C4-2B (cell line): ENCODE data around the gene MAGI2.

Experiments used
- H3K27ac ChIP-seq: fragments of 450-650 bp; 2 replicates; pipeline ENCODE4 v1.5.1; 2017
- ZFX ChIP-seq: fragments of 450-650 bp; IDR thresholded peaks from 2 replicates; pipeline ENCODE4 v1.6.1; 2017
- TF ChIP-seq, protein P1 (sequence below): fragments of 450-650 bp; conservative IDR thresholded peaks from 2 replicates; pipeline ENCODE4 v1.5.1; 2017; ENCODE audit warnings: mild to moderate bottlenecking

The MAGI2 gene

DNA sequence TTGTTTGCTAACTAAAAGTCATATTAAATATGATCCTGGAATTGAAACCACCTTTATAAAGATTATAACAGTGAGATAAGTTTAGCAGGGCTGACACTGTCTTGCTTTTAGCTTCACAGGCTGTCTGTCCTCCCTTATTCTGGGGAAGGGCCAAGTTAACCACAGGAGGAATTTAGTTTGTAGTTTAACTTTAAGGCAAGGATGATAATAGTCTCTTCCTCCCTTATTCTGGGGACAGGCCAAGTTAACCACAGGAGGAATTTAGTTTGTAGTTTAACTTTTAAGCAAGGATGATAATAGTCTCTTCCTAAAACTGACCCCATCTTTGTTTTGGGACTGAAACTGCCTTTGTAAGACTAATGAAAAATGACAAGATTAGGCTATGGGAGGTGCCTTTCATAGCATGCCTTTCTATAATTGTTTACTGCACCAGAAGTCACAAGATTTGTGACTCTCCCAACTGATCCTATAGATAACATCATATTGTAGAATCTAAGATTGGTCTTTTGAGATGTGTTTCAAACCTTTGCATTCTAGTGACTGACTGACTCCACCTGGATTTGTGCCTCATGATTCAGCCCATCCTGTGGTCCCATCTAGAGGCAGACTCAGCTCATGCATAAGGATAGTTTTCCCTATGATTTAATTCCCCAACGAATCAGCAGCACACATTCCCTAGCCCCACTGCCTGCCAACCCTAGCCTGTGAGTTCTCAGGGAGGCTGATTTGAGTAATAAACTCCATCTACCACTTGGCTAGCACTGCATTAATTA lies 212.0 kb downstream of the MAGI2 start:
- TF ChIP-seq ZFX = no peak
- TF ChIP-seq, protein P1, sequence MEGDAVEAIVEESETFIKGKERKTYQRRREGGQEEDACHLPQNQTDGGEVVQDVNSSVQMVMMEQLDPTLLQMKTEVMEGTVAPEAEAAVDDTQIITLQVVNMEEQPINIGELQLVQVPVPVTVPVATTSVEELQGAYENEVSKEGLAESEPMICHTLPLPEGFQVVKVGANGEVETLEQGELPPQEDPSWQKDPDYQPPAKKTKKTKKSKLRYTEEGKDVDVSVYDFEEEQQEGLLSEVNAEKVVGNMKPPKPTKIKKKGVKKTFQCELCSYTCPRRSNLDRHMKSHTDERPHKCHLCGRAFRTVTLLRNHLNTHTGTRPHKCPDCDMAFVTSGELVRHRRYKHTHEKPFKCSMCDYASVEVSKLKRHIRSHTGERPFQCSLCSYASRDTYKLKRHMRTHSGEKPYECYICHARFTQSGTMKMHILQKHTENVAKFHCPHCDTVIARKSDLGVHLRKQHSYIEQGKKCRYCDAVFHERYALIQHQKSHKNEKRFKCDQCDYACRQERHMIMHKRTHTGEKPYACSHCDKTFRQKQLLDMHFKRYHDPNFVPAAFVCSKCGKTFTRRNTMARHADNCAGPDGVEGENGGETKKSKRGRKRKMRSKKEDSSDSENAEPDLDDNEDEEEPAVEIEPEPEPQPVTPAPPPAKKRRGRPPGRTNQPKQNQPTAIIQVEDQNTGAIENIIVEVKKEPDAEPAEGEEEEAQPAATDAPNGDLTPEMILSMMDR = no peak
- no peak overlapping the region for H3K27ac ChIP-seq

DNA sequence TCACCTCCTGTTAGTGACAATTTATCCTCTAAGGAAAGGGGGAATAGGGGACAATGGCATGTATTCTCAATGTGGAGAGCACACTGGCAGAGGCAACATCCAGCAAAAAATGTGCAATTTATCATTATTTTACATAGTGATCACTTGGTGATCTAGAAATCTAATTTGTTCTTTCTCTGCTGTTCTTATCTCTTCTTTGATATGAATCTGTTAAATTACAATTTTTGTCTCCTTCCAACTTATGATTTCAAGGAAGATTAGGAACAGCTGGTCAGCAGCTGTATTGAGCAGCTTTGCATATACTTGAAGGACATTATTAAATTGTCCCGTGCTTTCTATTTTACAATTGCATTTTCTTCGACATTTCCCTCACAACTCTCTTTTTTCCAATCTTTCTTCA lies 213.1 kb downstream of the MAGI2 start:
- no peak overlapping the region for H3K27ac ChIP-seq
- TF ChIP-seq, protein P1 = no peak
- no peak for TF ChIP-seq ZFX

DNA sequence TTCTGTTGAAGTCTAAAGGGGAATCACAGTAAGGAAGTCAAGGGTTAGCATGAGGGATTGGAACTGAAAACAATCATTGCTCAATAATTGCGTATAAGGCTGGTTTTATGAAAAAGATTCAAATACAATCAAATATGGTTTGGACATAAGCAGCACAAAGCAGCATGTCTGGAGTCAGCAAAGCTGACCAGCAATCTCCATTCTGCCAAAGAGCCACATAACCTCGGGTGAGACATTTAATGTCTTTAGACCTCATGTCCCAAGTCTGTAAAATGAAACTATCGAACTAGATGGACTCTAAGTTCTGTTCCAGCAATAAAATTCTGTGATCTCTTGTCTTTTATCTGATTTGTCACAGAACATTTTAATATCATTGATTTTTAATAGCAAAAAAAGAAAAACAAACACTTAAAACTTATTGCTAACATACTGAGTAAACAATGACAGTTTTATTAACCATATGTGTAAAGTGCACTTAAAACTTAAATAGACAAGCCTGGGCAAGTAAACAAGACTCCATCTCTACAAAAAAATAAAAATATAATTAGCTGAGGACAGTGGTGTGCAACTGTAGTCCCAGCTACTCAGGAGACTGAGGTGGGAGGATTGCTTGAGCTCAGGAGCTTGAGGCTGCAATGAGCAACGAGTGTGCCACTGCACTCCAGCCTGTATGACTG lies 217.0 kb downstream of the MAGI2 start:
- TF ChIP-seq ZFX = no peak
- TF ChIP-seq, protein P1 = no peak
- no peak overlapping the region for H3K27ac ChIP-seq

DNA sequence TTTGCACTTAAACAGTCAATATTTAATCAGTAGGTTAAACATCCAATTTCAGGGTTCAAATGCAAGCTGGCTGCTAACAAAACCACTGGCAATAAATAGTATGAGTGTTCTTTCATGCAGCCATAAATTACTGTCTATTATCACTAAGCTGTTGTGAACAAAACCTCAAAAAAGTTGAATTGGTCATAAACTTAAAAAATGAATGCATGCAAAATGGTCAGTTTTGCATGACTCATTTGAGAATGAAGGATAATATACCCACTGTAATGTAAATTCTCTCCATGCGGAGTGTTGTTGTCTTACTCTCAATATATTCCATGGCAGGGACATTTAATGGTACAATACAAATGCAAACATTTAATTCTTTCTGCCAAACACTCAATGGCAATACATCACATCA lies 226.4 kb downstream of the MAGI2 start:
- no peak overlapping the region for H3K27ac ChIP-seq
- TF ChIP-seq, protein P1 = no peak
- no peak for TF ChIP-seq ZFX

DNA sequence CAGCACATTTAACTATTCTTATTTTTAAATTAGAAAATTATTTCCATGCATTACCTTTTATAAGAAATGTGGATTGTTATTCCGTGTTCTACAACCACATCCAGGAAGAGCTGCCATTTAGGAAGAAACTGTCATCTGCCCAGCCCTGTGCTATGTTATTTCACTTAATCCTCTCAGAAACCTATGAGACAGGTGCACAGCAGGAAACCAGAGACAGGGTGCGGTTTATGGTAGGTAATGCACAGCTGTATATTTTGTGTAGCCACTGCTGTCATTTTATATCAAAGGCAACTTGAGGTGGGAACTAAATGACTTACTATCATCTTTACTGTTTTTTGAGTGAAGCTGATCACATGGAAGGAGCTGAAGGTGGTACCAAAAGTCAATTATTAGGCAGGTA lies 232.3 kb downstream of the MAGI2 start:
- no peak for TF ChIP-seq ZFX
- TF ChIP-seq, protein P1 = no peak
- H3K27ac ChIP-seq = no peak overlapping the region

DNA sequence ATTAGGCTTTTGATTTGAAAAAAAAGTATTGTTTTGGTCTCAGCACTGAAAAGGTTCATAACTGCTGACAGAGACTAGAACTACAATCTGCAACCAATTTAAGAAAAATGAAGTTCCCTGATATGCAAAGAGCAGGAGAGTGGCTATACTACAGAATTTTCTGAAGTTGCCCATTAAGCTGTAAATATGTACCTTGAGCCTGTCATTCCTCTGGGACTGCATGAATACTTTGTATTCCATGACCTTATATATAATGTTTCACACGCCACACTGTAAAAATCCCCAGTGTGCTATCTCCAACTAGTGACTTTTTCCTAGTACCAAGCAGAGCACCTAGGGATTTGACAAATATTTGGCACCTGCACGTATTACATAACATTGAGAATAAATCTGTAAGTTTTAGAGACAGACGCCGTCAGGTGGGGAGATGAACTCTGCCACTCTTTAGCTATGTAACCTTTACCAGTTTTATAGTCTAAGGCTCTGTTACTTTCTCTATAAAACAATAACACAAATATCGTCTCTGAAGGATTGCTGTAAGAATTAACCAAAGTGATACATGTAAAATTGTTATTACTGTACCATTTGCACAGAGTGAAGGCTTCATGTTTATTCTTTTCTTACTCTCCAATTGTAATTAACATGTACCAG lies 235.4 kb downstream of the MAGI2 start:
- TF ChIP-seq ZFX = no peak
- TF ChIP-seq, protein P1 = no peak
- H3K27ac ChIP-seq = no peak overlapping the region

DNA sequence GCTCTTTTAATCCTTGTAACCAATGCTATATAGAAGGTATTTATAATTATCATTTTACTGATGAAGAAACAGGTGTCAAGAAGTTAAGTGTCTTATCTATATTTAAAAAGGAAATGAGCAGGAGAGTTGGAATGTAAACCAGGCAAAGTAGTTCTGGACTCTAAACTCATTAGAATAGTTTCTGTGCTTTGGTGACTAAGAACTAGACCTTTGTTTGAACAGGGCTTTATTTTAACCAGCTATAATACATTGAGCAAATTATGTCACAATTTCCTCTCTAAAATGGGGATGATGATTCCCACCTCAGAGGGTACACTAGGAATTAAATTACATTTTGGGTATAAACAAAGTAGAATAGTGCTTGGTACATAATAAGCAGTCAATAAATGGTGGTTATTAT lies 236.0 kb downstream of the MAGI2 start:
- no peak overlapping the region for H3K27ac ChIP-seq
- TF ChIP-seq, protein P1 = no peak
